GM23338 (cell line): ENCODE results near the gene ENTPD6. TPM values are rescaled to one million over a fixed set of nuclear protein-coding genes. Genes with fewer than 3 reads are reported as not detected.

Experiments used
- ATAC-seq: fragments of 200-7000 bp; cut with Tn5 transposase; 3 replicates; pipeline ENCODE4 v1.9.1; 2020
- DNase-seq: peaks from one replicate; pipeline ENCODE4 v3.0.0-alpha.2; 2015; ENCODE audit warnings: low spot score
- H2AFZ ChIP-seq: fragments of 200-600 bp; sonication (generic); 2 replicates; pipeline ENCODE4 v1.8.0; 2016; ENCODE audit warnings: antibody characterized with exemption, mild to moderate bottlenecking, moderate library complexity
- H3F3A ChIP-seq: fragments of 200-600 bp; sonication (generic); replicated peaks from 2 replicates; pipeline ENCODE4 v1.8.0; 2017; ENCODE audit warnings: antibody characterized with exemption, mixed run types, low read depth
- H3K27ac ChIP-seq: fragments of 200-600 bp; sonication (generic); 2 replicates; pipeline ENCODE4 v1.6.1; 2016; ENCODE audit warnings: low read depth
- H3K27me3 ChIP-seq: fragments of 200-600 bp; sonication (generic); 2 replicates; pipeline ENCODE4 v1.8.0; 2016; ENCODE audit warnings: mild to moderate bottlenecking, mixed run types, moderate library complexity; ENCODE audit not compliant: insufficient read depth
- H3K36me3 ChIP-seq: fragments of 200-600 bp; sonication (generic); 2 replicates; pipeline ENCODE4 v1.8.0; 2016; ENCODE audit warnings: mild to moderate bottlenecking; ENCODE audit not compliant: insufficient read depth
- H3K4me1 ChIP-seq: fragments of 200-600 bp; sonication (generic); 2 replicates; pipeline ENCODE4 v1.8.0; 2016; ENCODE audit warnings: mild to moderate bottlenecking, moderate library complexity; ENCODE audit not compliant: insufficient read depth
- H3K4me2 ChIP-seq: fragments of 200-600 bp; sonication (generic); 2 replicates; pipeline ENCODE4 v1.7.1; 2017; ENCODE audit warnings: mixed run types
- H3K4me3 ChIP-seq: fragments of 200-600 bp; sonication (generic); 2 replicates; pipeline ENCODE4 v1.6.1; 2016; ENCODE audit warnings: mixed run types
- H3K79me2 ChIP-seq: fragments of 200-600 bp; sonication (generic); replicated peaks from 2 replicates; pipeline ENCODE4 v1.8.0; 2017; ENCODE audit warnings: mild to moderate bottlenecking; ENCODE audit not compliant: insufficient read depth
- H3K9me2 ChIP-seq: fragments of 200-600 bp; sonication (generic); 2 replicates; pipeline ENCODE4 v1.8.0; 2017; ENCODE audit not compliant: insufficient read depth
- H4K20me1 ChIP-seq: fragments of 200-600 bp; sonication (generic); replicated peaks from 2 replicates; pipeline ENCODE4 v1.8.0; 2017; ENCODE audit warnings: mild to moderate bottlenecking; ENCODE audit not compliant: insufficient read depth
- H3K27ac Mint-ChIP-seq: 2 replicates; pipeline ENCODE4 v1.8.0; 2020; ENCODE audit warnings: inconsistent platforms, mild to moderate bottlenecking, moderate library complexity, mixed read lengths
- H3K27me3 Mint-ChIP-seq: 3 replicates; pipeline ENCODE4 v1.8.0; 2022; ENCODE audit warnings: low read depth, mild to moderate bottlenecking, moderate library complexity, mixed read lengths, inconsistent platforms; ENCODE audit not compliant: insufficient read depth, poor library complexity
- H3K36me3 Mint-ChIP-seq: 3 replicates; pipeline ENCODE4 v1.8.0; 2021; ENCODE audit warnings: low read depth, mild to moderate bottlenecking, inconsistent platforms, moderate library complexity, mixed read lengths
- H3K4me1 Mint-ChIP-seq: 3 replicates; pipeline ENCODE4 v1.8.0; 2020; ENCODE audit warnings: mild to moderate bottlenecking, inconsistent platforms, mixed read lengths
- H3K4me3 Mint-ChIP-seq: 3 replicates; pipeline ENCODE4 v1.8.0; 2021; ENCODE audit warnings: moderate library complexity, mild to moderate bottlenecking, inconsistent platforms, mixed read lengths
- H3K9me3 Mint-ChIP-seq: 3 replicates; pipeline ENCODE4 v1.8.0; 2020; ENCODE audit warnings: moderate library complexity, mild to moderate bottlenecking, inconsistent platforms, mixed read lengths
- CREB1 ChIP-seq: fragments of 250-450 bp; sonication (Bioruptor Pico); IDR thresholded peaks from 2 replicates; pipeline ENCODE4 v1.5.0; 2020; ENCODE audit warnings: low read depth, mild to moderate bottlenecking, moderate library complexity
- CTCF ChIP-seq, 2 experiments: fragments of 200-600 bp in 1 of 2; sonication (generic) in 1 of 2; conservative IDR thresholded peaks; 2 replicates each; pipeline versions ENCODE4 v1.5.1 to v1.6.1; 2016 to 2017; ENCODE audit warnings: antibody characterized with exemption in 2 of 2, low read depth in 2 of 2, mild to moderate bottlenecking in 2 of 2, moderate library complexity in 1 of 2
- EZH2 ChIP-seq: fragments of 200-600 bp; sonication (generic); IDR thresholded peaks from one replicate; pipeline ENCODE4 v1.8.0; 2017; ENCODE audit warnings: antibody characterized with exemption, mild to moderate bottlenecking, low read depth; ENCODE audit not compliant: unreplicated experiment
- EZH2phosphoT487 ChIP-seq: fragments of 200-600 bp; sonication (generic); IDR thresholded peaks from one replicate; pipeline ENCODE4 v1.8.1; 2018; ENCODE audit warnings: antibody characterized with exemption; ENCODE audit not compliant: unreplicated experiment
- JUNB ChIP-seq: IDR thresholded peaks from one replicate; pipeline ENCODE4 v1.6.1; 2016; ENCODE audit warnings: antibody characterized with exemption; ENCODE audit not compliant: unreplicated experiment
- NANOG ChIP-seq: IDR thresholded peaks from 2 replicates; pipeline ENCODE4 v1.6.1; 2016; ENCODE audit warnings: antibody characterized with exemption, borderline replicate concordance
- POLR2AphosphoS5 ChIP-seq: IDR thresholded peaks from 2 replicates; pipeline ENCODE4 v1.6.1; 2016; ENCODE audit warnings: antibody characterized with exemption, low read depth
- REST ChIP-seq: IDR thresholded peaks from one replicate; pipeline ENCODE4 v1.6.1; 2018; ENCODE audit warnings: antibody characterized with exemption; ENCODE audit not compliant: unreplicated experiment
- STAT1 ChIP-seq: IDR thresholded peaks from one replicate; pipeline ENCODE4 v1.6.1; 2016; ENCODE audit warnings: antibody characterized with exemption; ENCODE audit not compliant: unreplicated experiment
- ZNF114 ChIP-seq: fragments of 250-450 bp; sonication (Bioruptor Pico); IDR thresholded peaks from 2 replicates; pipeline ENCODE4 v1.5.0; 2020; ENCODE audit warnings: mild to moderate bottlenecking, moderate library complexity
- ZNF331 ChIP-seq: fragments of 250-450 bp; sonication (Bioruptor Pico); IDR thresholded peaks from 2 replicates; pipeline ENCODE4 v1.5.0; 2020; ENCODE audit warnings: low read depth, mild to moderate bottlenecking, moderate library complexity
- polyA plus RNA-seq: library from polyadenylated mRNA; unstranded; fragments of >200 nt; fragmentation: Nextera tagmentation; extraction: Ambion mirVana; gene quantifications from 2 replicates; pipeline ENCODE4 v1.2.1, GENCODE V29; 2016
- total RNA-seq: library from RNA; depleted of rRNA; stranded (reverse); fragments of >200 nt; shearing (Covaris generic); gene quantifications from 2 replicates; pipeline ENCODE4 v1.2.3, GENCODE V29; 2014
- TF ChIP-seq, protein P1 (sequence below): IDR thresholded peaks from 2 replicates; pipeline ENCODE4 v1.6.1; 2016; ENCODE audit warnings: antibody characterized with exemption
- TF ChIP-seq, protein P2 (sequence below): fragments of 250-450 bp; sonication (Bioruptor Pico); IDR thresholded peaks from 2 replicates; pipeline ENCODE4 v1.5.0; 2020; ENCODE audit warnings: mild to moderate bottlenecking, moderate library complexity

The ENTPD6 gene
- total and polyA plus RNA-seq, 2 experiments from 2014 or later: 19.3 to 45.9 TPM

DNA sequence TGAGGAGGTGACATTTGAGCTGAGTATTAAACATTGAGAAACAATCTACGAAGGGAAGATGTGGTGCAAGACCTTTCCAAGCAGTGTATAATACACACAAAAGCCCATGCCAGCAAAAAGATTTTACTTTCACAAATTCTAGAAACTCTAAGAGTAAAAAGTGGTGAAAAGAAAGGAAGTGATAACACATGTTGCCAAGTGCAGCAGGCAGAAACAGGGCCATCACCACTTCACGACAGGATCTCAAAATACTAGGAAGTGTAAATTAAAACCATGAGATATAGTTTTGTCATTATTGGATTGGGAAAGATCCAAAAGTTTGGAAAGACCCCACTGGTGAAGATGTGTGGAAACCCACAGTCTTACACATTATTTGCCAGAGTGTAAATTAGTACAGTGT is 1.7 kb upstream of the ENTPD6 start:
- Histone ChIP-seq H3K4me3 (no peak overlapping the region), H3F3A (no peaks in the 10 kb centered on the region), H3K79me2 (peaks cover 16% of the 10 kb centered on the region; the same call in 1 of the 2 replicates), H3K27ac (no peak overlapping the region), H2AFZ (no peak overlapping the region), H3K27me3 (peaks cover 10% of the 10 kb centered on the region), H3K4me1 (peaks cover 11% of the 10 kb centered on the region; the same call in 1 of the 2 replicates), H4K20me1 (peaks cover 14% of the 10 kb centered on the region), H3K36me3 (no peaks in the 10 kb centered on the region), H3K4me2 (no peak overlapping the region), H3K9me2 (no peaks in the 10 kb centered on the region)
- no peaks in the 10 kb centered on the region; the same call in 1 of the 3 replicates for H3K9me3 Mint-ChIP-seq
- peaks cover 3% of the 10 kb centered on the region for H3K27me3 Mint-ChIP-seq
- no peak overlapping the region for H3K27ac Mint-ChIP-seq
- DNase-seq: no peak
- no peak for ATAC-seq
- peaks cover 16% of the 10 kb centered on the region for H3K4me1 Mint-ChIP-seq
- no peak overlapping the region; the same call in 2 of the 3 replicates for H3K4me3 Mint-ChIP-seq
- no peak for TF ChIP-seq ZNF114 (CRISPR knock-in tag)
- TF ChIP-seq JUNB: no peak
- TF ChIP-seq, protein P1, sequence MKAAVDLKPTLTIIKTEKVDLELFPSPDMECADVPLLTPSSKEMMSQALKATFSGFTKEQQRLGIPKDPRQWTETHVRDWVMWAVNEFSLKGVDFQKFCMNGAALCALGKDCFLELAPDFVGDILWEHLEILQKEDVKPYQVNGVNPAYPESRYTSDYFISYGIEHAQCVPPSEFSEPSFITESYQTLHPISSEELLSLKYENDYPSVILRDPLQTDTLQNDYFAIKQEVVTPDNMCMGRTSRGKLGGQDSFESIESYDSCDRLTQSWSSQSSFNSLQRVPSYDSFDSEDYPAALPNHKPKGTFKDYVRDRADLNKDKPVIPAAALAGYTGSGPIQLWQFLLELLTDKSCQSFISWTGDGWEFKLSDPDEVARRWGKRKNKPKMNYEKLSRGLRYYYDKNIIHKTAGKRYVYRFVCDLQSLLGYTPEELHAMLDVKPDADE: no peak
- TF ChIP-seq NANOG: no peak
- no peak for TF ChIP-seq CTCF (conservative IDR thresholded peaks at IDR 0.05; ENCODE audit: low read depth in 2 of 2)
- no peak for TF ChIP-seq CREB1 (CRISPR knock-in tag)
- no peak for TF ChIP-seq EZH2
- TF ChIP-seq, protein P2, sequence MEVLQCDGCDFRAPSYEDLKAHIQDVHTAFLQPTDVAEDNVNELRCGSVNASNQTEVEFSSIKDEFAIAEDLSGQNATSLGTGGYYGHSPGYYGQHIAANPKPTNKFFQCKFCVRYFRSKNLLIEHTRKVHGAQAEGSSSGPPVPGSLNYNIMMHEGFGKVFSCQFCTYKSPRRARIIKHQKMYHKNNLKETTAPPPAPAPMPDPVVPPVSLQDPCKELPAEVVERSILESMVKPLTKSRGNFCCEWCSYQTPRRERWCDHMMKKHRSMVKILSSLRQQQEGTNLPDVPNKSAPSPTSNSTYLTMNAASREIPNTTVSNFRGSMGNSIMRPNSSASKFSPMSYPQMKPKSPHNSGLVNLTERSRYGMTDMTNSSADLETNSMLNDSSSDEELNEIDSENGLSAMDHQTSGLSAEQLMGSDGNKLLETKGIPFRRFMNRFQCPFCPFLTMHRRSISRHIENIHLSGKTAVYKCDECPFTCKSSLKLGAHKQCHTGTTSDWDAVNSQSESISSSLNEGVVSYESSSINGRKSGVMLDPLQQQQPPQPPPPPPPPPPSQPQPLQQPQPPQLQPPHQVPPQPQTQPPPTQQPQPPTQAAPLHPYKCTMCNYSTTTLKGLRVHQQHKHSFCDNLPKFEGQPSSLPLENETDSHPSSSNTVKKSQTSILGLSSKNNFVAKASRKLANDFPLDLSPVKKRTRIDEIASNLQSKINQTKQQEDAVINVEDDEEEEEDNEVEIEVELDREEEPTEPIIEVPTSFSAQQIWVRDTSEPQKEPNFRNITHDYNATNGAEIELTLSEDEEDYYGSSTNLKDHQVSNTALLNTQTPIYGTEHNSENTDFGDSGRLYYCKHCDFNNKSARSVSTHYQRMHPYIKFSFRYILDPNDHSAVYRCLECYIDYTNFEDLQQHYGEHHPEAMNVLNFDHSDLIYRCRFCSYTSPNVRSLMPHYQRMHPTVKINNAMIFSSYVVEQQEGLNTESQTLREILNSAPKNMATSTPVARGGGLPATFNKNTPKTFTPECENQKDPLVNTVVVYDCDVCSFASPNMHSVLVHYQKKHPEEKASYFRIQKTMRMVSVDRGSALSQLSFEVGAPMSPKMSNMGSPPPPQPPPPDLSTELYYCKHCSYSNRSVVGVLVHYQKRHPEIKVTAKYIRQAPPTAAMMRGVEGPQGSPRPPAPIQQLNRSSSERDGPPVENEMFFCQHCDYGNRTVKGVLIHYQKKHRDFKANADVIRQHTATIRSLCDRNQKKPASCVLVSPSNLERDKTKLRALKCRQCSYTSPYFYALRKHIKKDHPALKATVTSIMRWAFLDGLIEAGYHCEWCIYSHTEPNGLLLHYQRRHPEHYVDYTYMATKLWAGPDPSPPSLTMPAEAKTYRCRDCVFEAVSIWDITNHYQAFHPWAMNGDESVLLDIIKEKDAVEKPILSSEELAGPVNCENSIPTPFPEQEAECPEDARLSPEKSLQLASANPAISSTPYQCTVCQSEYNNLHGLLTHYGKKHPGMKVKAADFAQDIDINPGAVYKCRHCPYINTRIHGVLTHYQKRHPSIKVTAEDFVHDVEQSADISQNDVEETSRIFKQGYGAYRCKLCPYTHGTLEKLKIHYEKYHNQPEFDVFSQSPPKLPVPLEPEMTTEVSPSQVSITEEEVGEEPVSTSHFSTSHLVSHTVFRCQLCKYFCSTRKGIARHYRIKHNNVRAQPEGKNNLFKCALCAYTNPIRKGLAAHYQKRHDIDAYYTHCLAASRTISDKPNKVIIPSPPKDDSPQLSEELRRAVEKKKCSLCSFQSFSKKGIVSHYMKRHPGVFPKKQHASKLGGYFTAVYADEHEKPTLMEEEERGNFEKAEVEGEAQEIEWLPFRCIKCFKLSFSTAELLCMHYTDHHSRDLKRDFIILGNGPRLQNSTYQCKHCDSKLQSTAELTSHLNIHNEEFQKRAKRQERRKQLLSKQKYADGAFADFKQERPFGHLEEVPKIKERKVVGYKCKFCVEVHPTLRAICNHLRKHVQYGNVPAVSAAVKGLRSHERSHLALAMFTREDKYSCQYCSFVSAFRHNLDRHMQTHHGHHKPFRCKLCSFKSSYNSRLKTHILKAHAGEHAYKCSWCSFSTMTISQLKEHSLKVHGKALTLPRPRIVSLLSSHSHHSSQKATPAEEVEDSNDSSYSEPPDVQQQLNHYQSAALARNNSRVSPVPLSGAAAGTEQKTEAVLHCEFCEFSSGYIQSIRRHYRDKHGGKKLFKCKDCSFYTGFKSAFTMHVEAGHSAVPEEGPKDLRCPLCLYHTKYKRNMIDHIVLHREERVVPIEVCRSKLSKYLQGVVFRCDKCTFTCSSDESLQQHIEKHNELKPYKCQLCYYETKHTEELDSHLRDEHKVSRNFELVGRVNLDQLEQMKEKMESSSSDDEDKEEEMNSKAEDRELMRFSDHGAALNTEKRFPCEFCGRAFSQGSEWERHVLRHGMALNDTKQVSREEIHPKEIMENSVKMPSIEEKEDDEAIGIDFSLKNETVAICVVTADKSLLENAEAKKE (CRISPR knock-in tag): no peak
- no peak for TF ChIP-seq POLR2AphosphoS5
- TF ChIP-seq REST: no peak
- no peak for TF ChIP-seq ZNF331 (CRISPR knock-in tag)
- no peak for TF ChIP-seq EZH2phosphoT487
- no peak for TF ChIP-seq STAT1
- no peaks in the 10 kb centered on the region for H3K36me3 Mint-ChIP-seq
